Lower leg skin (tissue), 3 donors: ENCODE results near the gene ABCC1.

Experiments
- CTCF ChIP-seq, 3 donors: fragments of 450-650 bp; IDR thresholded peaks; one replicate each; pipeline ENCODE4 v1.5.1; 2016; ENCODE audit warnings: antibody characterized with exemption in 3 of 3, mild to moderate bottlenecking in 3 of 3, moderate library complexity in 2 of 3
- POLR2A ChIP-seq, 2 donors: fragments of 450-650 bp; IDR thresholded peaks; one replicate each; pipeline ENCODE4 v1.6.1; 2016 to 2017; ENCODE audit warnings: antibody characterized with exemption in 2 of 2, mild to moderate bottlenecking in 1 of 2, moderate library complexity in 1 of 2

GRCh38 chr16:16143038-16143763, 193.8 kb downstream of the ABCC1 start:
- TF ChIP-seq CTCF (IDR thresholded peaks at IDR 0.05) (no peak), POLR2A (IDR thresholded peaks at IDR 0.05) (no peak)
